ENCODE results near the gene ATP8B2. TPM values are rescaled to one million over a fixed set of nuclear protein-coding genes. Genes with fewer than 3 reads are reported as not detected.

Gene ATP8B2
- polyA plus RNA-seq, 1 of the 3 experiments (the other 2 are of a cell fraction), result 50.7 TPM

DNA sequence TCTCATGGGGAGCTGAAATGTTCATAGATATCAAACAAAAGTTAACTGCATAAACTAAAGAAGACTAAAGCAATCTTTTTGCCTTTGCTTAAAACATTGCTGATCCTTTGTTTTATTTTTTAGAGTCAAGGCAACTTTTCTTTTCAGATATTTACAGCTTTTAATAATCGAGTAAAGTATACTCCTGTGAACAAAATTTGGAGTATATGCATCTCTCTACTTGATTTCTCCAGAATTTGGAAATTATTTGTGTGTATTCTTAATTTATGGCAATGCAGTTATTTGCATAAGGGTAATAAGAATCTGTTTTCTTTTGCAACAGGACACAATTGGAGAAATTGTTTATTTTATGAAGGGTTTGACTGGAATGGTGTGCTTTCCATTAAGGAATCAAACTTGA, 8.6 kb upstream of the ATP8B2 start:
- Histone ChIP-seq H3F3A (replicated peaks; ENCODE audit: insufficient read depth) (no peaks in the 10 kb centered on the region), H3K9me2 (no peaks in the 10 kb centered on the region), H3K4me1 (ENCODE audit: control insufficient read depth in 1 of 2, insufficient read depth in 2 of 2, low read depth in 1 of 2, low read length in 1 of 2) (peaks cover 0 to 5% of the 10 kb centered on the region in 2 experiments; a peak in 1 of 4 replicates), H4K20me1 (ENCODE audit: insufficient read depth) (no peaks in the 10 kb centered on the region), H3K79me2 (ENCODE audit: insufficient read depth) (no peaks in the 10 kb centered on the region), H3K4me3 (ENCODE audit: low read depth in 2 of 2, low read length in 1 of 2) (no peak overlapping the region), H3K36me3 (replicated peaks in 1 of 2; ENCODE audit: control insufficient read depth in 1 of 2, insufficient read depth in 2 of 2, low read length in 1 of 2) (no peaks in the 10 kb centered on the region), H3K27me3 (ENCODE audit: insufficient read depth) (no peaks in the 10 kb centered on the region; the same call in 1 of the 2 replicates), H2AFZ (ENCODE audit: low read depth) (no peak overlapping the region), H3K4me2 (no peak overlapping the region), H3K9me3 (peaks cover 5% of the 10 kb centered on the region; the same call in 1 of the 2 replicates), H3K9ac (no peak overlapping the region), H3K27ac (ENCODE audit: low read depth in 2 of 2, low read length in 1 of 2) (no peak overlapping the region)
- WGBS (ENCODE audit: low lambda C conversion rate), result 4% methylated on average over 1 of the region's 1 CpG
- ChIA-PET POLR2A (no interaction called here), CTCF (interaction anchor here (0.8 to 2.7 kb wide), 2 partner anchors 8 to 18 kb away, joined by 3 to 12 read pairs; partner anchors contain the start of gene ATP8B2)
- TF ChIP-seq SIN3A (IDR thresholded peaks at IDR 0.05; ENCODE audit: borderline replicate concordance, low read depth, low read length) (no peak), GABPA (IDR thresholded peaks at IDR 0.05; ENCODE audit: low read depth) (no peak), FOXM1 (IDR thresholded peaks at IDR 0.05; ENCODE audit: low read depth) (no peak), EZH2phosphoT487 (IDR thresholded peaks at IDR 0.05; ENCODE audit: borderline replicate concordance, low read depth) (no peak), EP300 (IDR thresholded peaks at IDR 0.05; ENCODE audit: borderline replicate concordance in 1 of 2, low read depth in 1 of 2, low read length in 1 of 2) (no peak), TAF1 (IDR thresholded peaks at IDR 0.05; ENCODE audit: borderline replicate concordance, low read depth, low read length) (no peak), MEF2A (IDR thresholded peaks at IDR 0.05; ENCODE audit: borderline replicate concordance, low read depth) (no peak), SMC3 (IDR thresholded peaks at IDR 0.05; ENCODE audit: low read depth, low read length) (no peak)
- TF ChIP-seq, protein P1, sequence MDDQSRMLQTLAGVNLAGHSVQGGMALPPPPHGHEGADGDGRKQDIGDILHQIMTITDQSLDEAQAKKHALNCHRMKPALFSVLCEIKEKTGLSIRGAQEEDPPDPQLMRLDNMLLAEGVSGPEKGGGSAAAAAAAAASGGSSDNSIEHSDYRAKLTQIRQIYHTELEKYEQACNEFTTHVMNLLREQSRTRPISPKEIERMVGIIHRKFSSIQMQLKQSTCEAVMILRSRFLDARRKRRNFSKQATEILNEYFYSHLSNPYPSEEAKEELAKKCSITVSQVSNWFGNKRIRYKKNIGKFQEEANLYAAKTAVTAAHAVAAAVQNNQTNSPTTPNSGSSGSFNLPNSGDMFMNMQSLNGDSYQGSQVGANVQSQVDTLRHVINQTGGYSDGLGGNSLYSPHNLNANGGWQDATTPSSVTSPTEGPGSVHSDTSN (IDR thresholded peaks at IDR 0.05), result no peak
- no peak for DNase-seq

DNA sequence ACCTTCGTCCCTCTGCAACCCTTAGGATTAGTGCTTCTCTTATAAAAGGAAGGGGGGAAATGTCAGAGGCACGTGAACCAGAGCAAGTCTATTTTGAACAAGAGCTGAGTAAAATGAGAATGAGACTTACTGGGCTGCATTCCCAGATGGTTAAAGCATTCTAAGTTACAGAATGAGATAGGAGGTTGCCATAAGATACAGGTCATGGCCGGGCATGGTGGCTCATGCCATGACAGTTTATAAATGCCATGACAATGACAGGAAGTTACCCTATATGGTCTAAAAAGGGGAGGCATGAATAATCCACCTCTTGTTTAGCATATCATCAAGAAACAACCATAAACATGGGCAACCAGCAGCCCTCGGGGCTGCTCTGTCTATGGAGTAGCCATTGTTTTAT, 6.9 kb upstream of the ATP8B2 start:
- Histone ChIP-seq H3K4me2 (no peak overlapping the region), H3K27ac (ENCODE audit: low read depth in 2 of 2, low read length in 1 of 2) (no peak overlapping the region), H2AFZ (ENCODE audit: low read depth) (no peak overlapping the region), H3K4me1 (ENCODE audit: control insufficient read depth in 1 of 2, insufficient read depth in 2 of 2, low read depth in 1 of 2, low read length in 1 of 2) (peaks cover 0 to 5% of the 10 kb centered on the region in 2 experiments; a peak in 1 of 4 replicates), H3K4me3 (ENCODE audit: low read depth in 2 of 2, low read length in 1 of 2) (no peak overlapping the region), H3F3A (replicated peaks; ENCODE audit: insufficient read depth) (no peaks in the 10 kb centered on the region), H3K36me3 (replicated peaks in 1 of 2; ENCODE audit: control insufficient read depth in 1 of 2, insufficient read depth in 2 of 2, low read length in 1 of 2) (no peaks in the 10 kb centered on the region), H4K20me1 (ENCODE audit: insufficient read depth) (no peaks in the 10 kb centered on the region), H3K9me2 (no peaks in the 10 kb centered on the region), H3K79me2 (ENCODE audit: insufficient read depth) (no peaks in the 10 kb centered on the region), H3K27me3 (ENCODE audit: insufficient read depth) (no peaks in the 10 kb centered on the region; the same call in 1 of the 2 replicates), H3K9ac (no peak overlapping the region), H3K9me3 (peaks cover 5% of the 10 kb centered on the region; the same call in 1 of the 2 replicates)
- TF ChIP-seq RFX5 (IDR thresholded peaks at IDR 0.05; ENCODE audit: low read length) (no peak), TEAD4 (IDR thresholded peaks at IDR 0.05; ENCODE audit: borderline replicate concordance, insufficient read depth) (no peak), FOXM1 (IDR thresholded peaks at IDR 0.05; ENCODE audit: low read depth) (no peak), GATA2 (CRISPR knock-in tag; IDR thresholded peaks at IDR 0.05) (no peak), RAD21 (IDR thresholded peaks at IDR 0.05; ENCODE audit: low read length) (no peak), RCOR1 (IDR thresholded peaks at IDR 0.05; ENCODE audit: low read length) (no peak), GABPA (IDR thresholded peaks at IDR 0.05; ENCODE audit: low read depth) (no peak), EP300 (IDR thresholded peaks at IDR 0.05; ENCODE audit: borderline replicate concordance in 1 of 2, low read depth in 1 of 2, low read length in 1 of 2) (no peak), FOSL2 (IDR thresholded peaks at IDR 0.05; ENCODE audit: borderline replicate concordance, low read depth) (no peak), SMC3 (IDR thresholded peaks at IDR 0.05; ENCODE audit: low read depth, low read length) (no peak), ELF1 (IDR thresholded peaks at IDR 0.05) (no peak), JUND (IDR thresholded peaks at IDR 0.05) (no peak), MXI1 (IDR thresholded peaks at IDR 0.05; ENCODE audit: low read depth, low read length) (no peak), MEF2A (IDR thresholded peaks at IDR 0.05; ENCODE audit: borderline replicate concordance, low read depth) (no peak), SIN3A (IDR thresholded peaks at IDR 0.05; ENCODE audit: borderline replicate concordance, low read depth, low read length) (no peak), NRF1 (IDR thresholded peaks at IDR 0.05; ENCODE audit: low read depth, low read length) (no peak)
- TF ChIP-seq, protein P2, sequence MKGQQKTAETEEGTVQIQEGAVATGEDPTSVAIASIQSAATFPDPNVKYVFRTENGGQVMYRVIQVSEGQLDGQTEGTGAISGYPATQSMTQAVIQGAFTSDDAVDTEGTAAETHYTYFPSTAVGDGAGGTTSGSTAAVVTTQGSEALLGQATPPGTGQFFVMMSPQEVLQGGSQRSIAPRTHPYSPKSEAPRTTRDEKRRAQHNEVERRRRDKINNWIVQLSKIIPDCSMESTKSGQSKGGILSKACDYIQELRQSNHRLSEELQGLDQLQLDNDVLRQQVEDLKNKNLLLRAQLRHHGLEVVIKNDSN (IDR thresholded peaks at IDR 0.05; ENCODE audit: borderline replicate concordance, low read depth), result no peak
- TF ChIP-seq, protein P3, sequence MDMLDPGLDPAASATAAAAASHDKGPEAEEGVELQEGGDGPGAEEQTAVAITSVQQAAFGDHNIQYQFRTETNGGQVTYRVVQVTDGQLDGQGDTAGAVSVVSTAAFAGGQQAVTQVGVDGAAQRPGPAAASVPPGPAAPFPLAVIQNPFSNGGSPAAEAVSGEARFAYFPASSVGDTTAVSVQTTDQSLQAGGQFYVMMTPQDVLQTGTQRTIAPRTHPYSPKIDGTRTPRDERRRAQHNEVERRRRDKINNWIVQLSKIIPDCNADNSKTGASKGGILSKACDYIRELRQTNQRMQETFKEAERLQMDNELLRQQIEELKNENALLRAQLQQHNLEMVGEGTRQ (IDR thresholded peaks at IDR 0.05; ENCODE audit: borderline replicate concordance, low read depth, low read length), result no peak
- TF ChIP-seq, protein P4, sequence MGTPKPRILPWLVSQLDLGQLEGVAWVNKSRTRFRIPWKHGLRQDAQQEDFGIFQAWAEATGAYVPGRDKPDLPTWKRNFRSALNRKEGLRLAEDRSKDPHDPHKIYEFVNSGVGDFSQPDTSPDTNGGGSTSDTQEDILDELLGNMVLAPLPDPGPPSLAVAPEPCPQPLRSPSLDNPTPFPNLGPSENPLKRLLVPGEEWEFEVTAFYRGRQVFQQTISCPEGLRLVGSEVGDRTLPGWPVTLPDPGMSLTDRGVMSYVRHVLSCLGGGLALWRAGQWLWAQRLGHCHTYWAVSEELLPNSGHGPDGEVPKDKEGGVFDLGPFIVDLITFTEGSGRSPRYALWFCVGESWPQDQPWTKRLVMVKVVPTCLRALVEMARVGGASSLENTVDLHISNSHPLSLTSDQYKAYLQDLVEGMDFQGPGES (IDR thresholded peaks at IDR 0.05; ENCODE audit: low read depth, low read length), result no peak
- ChIA-PET CTCF (interaction anchor here (0.8 to 1.2 kb wide), 2 partner anchors 17 to 161 kb away, joined by 3 to 4 read pairs; no protein-coding TSS in a partner anchor), POLR2A (no interaction called here)
- DNase-seq, result no peak
- 16% methylated on average over 4 of the region's 4 CpGs for whole genome bisulfite sequencing (ENCODE audit: low lambda C conversion rate)
